ENCODE results near the gene MOGAT1. TPM values are rescaled to one million over a fixed set of nuclear protein-coding genes. Genes with fewer than 3 reads are reported as not detected.

Gene MOGAT1
- total and polyA plus RNA-seq, 2 of the 8 experiments (the other 6 are each of a cell fraction or from before 2014, with no cell fraction given), result 0.11 to 0.67 TPM

DNA sequence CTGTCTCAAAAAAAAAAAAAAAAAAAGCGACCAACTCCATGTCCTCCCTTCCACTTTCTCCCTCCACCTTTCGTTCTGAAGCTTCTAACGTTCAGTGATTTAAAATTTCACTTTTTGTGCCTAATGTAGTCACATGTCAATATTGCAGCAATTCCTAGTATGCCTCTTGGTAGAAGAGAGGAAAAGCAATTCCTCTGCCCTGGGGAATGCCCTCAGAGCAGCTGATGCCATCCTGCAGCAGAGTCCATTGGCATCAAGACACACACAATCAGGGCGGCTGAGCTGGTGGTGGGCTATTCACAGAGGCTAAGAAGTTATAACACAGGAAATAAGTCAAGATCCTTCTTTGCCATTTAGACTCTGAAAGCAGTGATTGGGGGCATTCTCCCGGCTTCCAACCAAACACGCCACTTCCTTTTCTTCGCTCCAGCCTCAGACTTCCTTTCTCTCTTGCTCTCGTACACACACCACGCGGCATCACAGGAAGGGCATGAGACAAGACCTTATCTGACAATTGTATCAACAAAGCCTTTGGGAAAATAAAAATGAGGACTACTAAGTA, 71.9 kb downstream of the MOGAT1 start:
- H4K91ac ChIP-seq (replicated peaks; ENCODE audit: insufficient read length, low read length), result no peak overlapping the region
- H2BK12ac ChIP-seq (ENCODE audit: low read depth, low read length), result no peak overlapping the region
- ChIA-PET CTCF (ENCODE audit: partially characterized antibody) (interaction anchor here (1.1 kb wide), 1 partner anchor 10 kb away, joined by 3 read pairs; no protein-coding TSS in a partner anchor), POLR2A (ENCODE audit: partially characterized antibody) (no interaction called here)
- H2BK20ac ChIP-seq (ENCODE audit: low read length), result no peak overlapping the region
- no peaks in the 10 kb centered on the region for H3K23me2 ChIP-seq (ENCODE audit: low read depth, low read length)
- H3K36me3 ChIP-seq (ENCODE audit: control insufficient read depth in 2 of 4, insufficient read depth in 4 of 4, low read length in 3 of 4), result no peaks in the 10 kb centered on the region
- H3K27ac ChIP-seq (ENCODE audit: low read depth, low read length), result no peak overlapping the region
- no peak overlapping the region for H2BK120ac ChIP-seq (replicated peaks; ENCODE audit: low read depth, low read length)
- TF ChIP-seq, protein P1, sequence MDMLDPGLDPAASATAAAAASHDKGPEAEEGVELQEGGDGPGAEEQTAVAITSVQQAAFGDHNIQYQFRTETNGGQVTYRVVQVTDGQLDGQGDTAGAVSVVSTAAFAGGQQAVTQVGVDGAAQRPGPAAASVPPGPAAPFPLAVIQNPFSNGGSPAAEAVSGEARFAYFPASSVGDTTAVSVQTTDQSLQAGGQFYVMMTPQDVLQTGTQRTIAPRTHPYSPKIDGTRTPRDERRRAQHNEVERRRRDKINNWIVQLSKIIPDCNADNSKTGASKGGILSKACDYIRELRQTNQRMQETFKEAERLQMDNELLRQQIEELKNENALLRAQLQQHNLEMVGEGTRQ (IDR thresholded peaks at IDR 0.05; ENCODE audit: low read length), result no peak
- TF ChIP-seq KDM1A (IDR thresholded peaks at IDR 0.05; ENCODE audit: borderline replicate concordance, low read length) (no peak), MAFK (IDR thresholded peaks at IDR 0.05; ENCODE audit: low read depth, low read length) (no peak)
- no peak overlapping the region for H2AFZ ChIP-seq (ENCODE audit: low read length)
- WGBS, 2 experiments (ENCODE audit: extremely low coverage in 1 of 2, insufficient coverage in 1 of 2, insufficient read length in 1 of 2, insufficient replicate concordance in 2 of 2, low coverage in 1 of 2, low lambda C conversion rate in 2 of 2, missing lambda C conversion rate in 1 of 2), result 84% methylated on average over 9 of the region's 10 CpGs; no CpG with 5 or more reads in 1 of the 2 experiments
- no peak overlapping the region for H4K8ac ChIP-seq (ENCODE audit: extremely low read depth, insufficient read depth, low read length)
- DNase-seq (ENCODE audit: low read depth in 1 of 2, low spot score in 2 of 2), result no peak
- H3K9ac ChIP-seq (replicated peaks in 1 of 4; ENCODE audit: extremely low read depth in 1 of 4, low read depth in 3 of 4, low read length in 3 of 4), result no peak overlapping the region
- no peak overlapping the region for H3K4me2 ChIP-seq (ENCODE audit: insufficient read depth in 1 of 2, low read depth in 2 of 2, low read length in 2 of 2)
- H2BK5ac ChIP-seq (ENCODE audit: low read depth, low read length), result no peak overlapping the region
- H3K4me3 ChIP-seq (ENCODE audit: extremely low read depth in 1 of 4, insufficient read depth in 2 of 4, low read depth in 3 of 4, low read length in 4 of 4), result no peak overlapping the region
- H4K5ac ChIP-seq (ENCODE audit: insufficient read length, low read depth, low read length), result no peak overlapping the region
- no peak overlapping the region for H3K14ac ChIP-seq (ENCODE audit: insufficient read length)
- no peaks in the 10 kb centered on the region for H3K9me3 ChIP-seq (ENCODE audit: insufficient read depth in 2 of 2, low read depth in 1 of 2, low read length in 1 of 2)
- H2AK5ac ChIP-seq (ENCODE audit: low read depth, low read length), result 0 out of 2 replicates have a peak overlapping the region, but pooled peaks have one; percentile 39
- H2BK15ac ChIP-seq (ENCODE audit: low read length), result no peak overlapping the region
- no peak for FAIRE-seq
- no peaks in the 10 kb centered on the region for H4K20me1 ChIP-seq (replicated peaks in 1 of 2; ENCODE audit: control insufficient read depth in 1 of 2, insufficient read depth in 2 of 2, low read length in 2 of 2)
- peaks cover 0 to 14% (median 5%) of the 10 kb centered on the region in 4 experiments; a peak in 5 of 7 replicates for H3K4me1 ChIP-seq (replicated peaks in 1 of 4; ENCODE audit: control insufficient read depth in 3 of 4, insufficient read depth in 4 of 4, low read length in 3 of 4)
- H3K18ac ChIP-seq (ENCODE audit: extremely low read depth, low read length), result no peak overlapping the region; the same call in 1 of the 2 replicates
- no peak overlapping the region for H3K56ac ChIP-seq (replicated peaks; ENCODE audit: insufficient read length, low read depth, low read length)
- peaks cover 0 to 1% (median 0%) of the 10 kb centered on the region in 4 experiments; a peak in 1 of 7 replicates for H3K27me3 ChIP-seq (replicated peaks in 1 of 4; ENCODE audit: control insufficient read depth in 3 of 4, extremely low read depth in 1 of 4, insufficient read depth in 3 of 4, low read length in 3 of 4)
- no peaks in the 10 kb centered on the region for H3K79me2 ChIP-seq (ENCODE audit: control insufficient read depth in 1 of 2, insufficient read depth in 2 of 2, low read length in 2 of 2)
- H3K4ac ChIP-seq (replicated peaks; ENCODE audit: insufficient read length, low read depth, low read length), result no peak overlapping the region
- H3K79me1 ChIP-seq (ENCODE audit: low read depth, low read length), result no peaks in the 10 kb centered on the region
- H3K23ac ChIP-seq (ENCODE audit: insufficient read length), result no peak overlapping the region
